Esophagus (tissue), 2 donors: ENCODE measurements around the gene ATP5MC2. TPM values are rescaled to one million over a fixed set of nuclear protein-coding genes. Genes with fewer than 3 reads are reported as not detected.
"Not testable (repeated sequence)": the region's sequence is repeated elsewhere in the genome, so short reads cannot be mapped to it uniquely, and the experiment has no call there.

Experiments
- H3K27ac ChIP-seq, 2 donors: one replicate each; pipeline ENCODE4 v1.5.1; 2013; ENCODE audit warnings: low read depth in 2 of 2, mild to moderate bottlenecking in 2 of 2, inconsistent platforms in 1 of 2, low read length in 1 of 2, moderate library complexity in 1 of 2
- H3K27me3 ChIP-seq, 2 donors: one replicate each; pipeline ENCODE4 v1.6.1; 2013; ENCODE audit warnings: low read length in 2 of 2, control low read depth in 1 of 2, mild to moderate bottlenecking in 1 of 2; ENCODE audit not compliant: insufficient read depth in 2 of 2, control insufficient read depth in 1 of 2
- H3K36me3 ChIP-seq, 2 donors: one replicate each; pipeline ENCODE4 v1.6.1; 2013; ENCODE audit warnings: low read length in 1 of 2; ENCODE audit not compliant: control insufficient read depth in 2 of 2, insufficient read depth in 2 of 2
- H3K4me1 ChIP-seq, 2 donors: one replicate each; pipeline ENCODE4 v1.6.1; 2013; ENCODE audit warnings: low read length in 1 of 2; ENCODE audit not compliant: control insufficient read depth in 2 of 2, insufficient read depth in 2 of 2
- H3K4me3 ChIP-seq, 2 donors: one replicate each; pipeline ENCODE4 v1.5.1; 2013; ENCODE audit warnings: low read length in 2 of 2, mild to moderate bottlenecking in 2 of 2, low read depth in 1 of 2, moderate library complexity in 1 of 2
- H3K9me3 ChIP-seq, 2 donors: one replicate each; pipeline ENCODE4 v1.6.1; 2013; ENCODE audit warnings: mild to moderate bottlenecking in 2 of 2, low read depth in 1 of 2, low read length in 1 of 2, moderate library complexity in 1 of 2; ENCODE audit not compliant: control insufficient read depth in 2 of 2, insufficient read depth in 1 of 2
- WGBS, 2 donors: extraction: QIAGEN DNeasy Blood & Tissue Kit; methylation state at CpG; one replicate each; pipeline ENCODE4 v1.1.7; 2013; 5-methylcytosine and 5-hydroxymethylcytosine counted together
- polyA plus RNA-seq, 2 donors: library from polyadenylated mRNA; stranded (reverse); fragments of 200-250 nt; gene quantifications; one replicate each; pipeline ENCODE4 v1.2.3, GENCODE V29; 2013
- donor health status: healthy with polysubstance abuse.
- donor health status: Bipolar disorder and iron deficiency.

The ATP5MC2 gene
- polyA plus RNA-seq: 100 to 1,000 TPM; 334 to 466 TPM

- no peaks in the 10 kb centered on the region for H3K9me3 ChIP-seq
- WGBS, 2 donors: 0 to 1% methylated on average over 61 of the region's 61 CpGs
- peak within 1 kb of the TSS; percentile 61 to 91 for H3K4me3 ChIP-seq
- peaks cover 2 to 5% of the 10 kb centered on the region in 2 donors for H3K4me1 ChIP-seq
- peaks cover 0 to 2% of the 10 kb centered on the region in 2 donors for H3K36me3 ChIP-seq
- H3K27me3 ChIP-seq: no peaks in the 10 kb centered on the region
- H3K27ac ChIP-seq: peak within 1 kb of the TSS; percentile 92
Observed at GRCh38 chr12:53675701-53676607, at the start of gene ATP5MC2. Gene ATP5MC2 (minus strand): TSS chr12:53676083. CDS start chr12:53672614, 3,469 bp downstream.

- no peaks in the 10 kb centered on the region for H3K9me3 ChIP-seq
- no peak overlapping the region for H3K27ac ChIP-seq
- WGBS, 2 donors: 85 to 86% methylated on average over 3 of the region's 3 CpGs
- no peak overlapping the region for H3K4me3 ChIP-seq
- H3K36me3 ChIP-seq: peaks cover 12 to 27% of the 10 kb centered on the region in 2 donors
- peaks cover 4 to 14% of the 10 kb centered on the region in 2 donors for H3K4me1 ChIP-seq
- no peaks in the 10 kb centered on the region for H3K27me3 ChIP-seq
Observed at GRCh38 chr12:53722450-53723041, 46.7 kb upstream of the ATP5MC2 start.

GRCh38 chr12:53720946-53721345 is 45.1 kb upstream of the ATP5MC2 start:
- Histone ChIP-seq H3K27me3 (no peaks in the 10 kb centered on the region), H3K27ac (no peak overlapping the region), H3K9me3 (no peaks in the 10 kb centered on the region), H3K36me3 (peaks cover 20 to 35% of the 10 kb centered on the region in 2 donors), H3K4me1 (peaks cover 4 to 10% of the 10 kb centered on the region in 2 donors), H3K4me3 (no peak overlapping the region)
- 84 to 85% methylated on average over 1 of the region's 1 CpG for WGBS, 2 donors

GRCh38 chr12:53719649-53720048 is 43.8 kb upstream of the ATP5MC2 start:
- no peak overlapping the region for H3K4me3 ChIP-seq
- H3K27me3 ChIP-seq: no peaks in the 10 kb centered on the region
- no peaks in the 10 kb centered on the region for H3K4me1 ChIP-seq
- no peak overlapping the region for H3K27ac ChIP-seq
- WGBS, 2 donors: 69 to 75% methylated on average over 2 of the region's 2 CpGs
- no peaks in the 10 kb centered on the region for H3K9me3 ChIP-seq
- H3K36me3 ChIP-seq: peaks cover 29 to 44% of the 10 kb centered on the region in 2 donors

GRCh38 chr12:53718567-53718966 is 42.7 kb upstream of the ATP5MC2 start:
- 88 to 90% methylated on average over 6 of the region's 6 CpGs for WGBS, 2 donors
- H3K27ac ChIP-seq, H3K27me3 ChIP-seq, H3K4me1 ChIP-seq, H3K4me3 ChIP-seq, H3K9me3 ChIP-seq: not testable (repeated sequence)
- H3K36me3 ChIP-seq: peaks cover 32 to 51% of the 10 kb centered on the region in 2 donors

DNA sequence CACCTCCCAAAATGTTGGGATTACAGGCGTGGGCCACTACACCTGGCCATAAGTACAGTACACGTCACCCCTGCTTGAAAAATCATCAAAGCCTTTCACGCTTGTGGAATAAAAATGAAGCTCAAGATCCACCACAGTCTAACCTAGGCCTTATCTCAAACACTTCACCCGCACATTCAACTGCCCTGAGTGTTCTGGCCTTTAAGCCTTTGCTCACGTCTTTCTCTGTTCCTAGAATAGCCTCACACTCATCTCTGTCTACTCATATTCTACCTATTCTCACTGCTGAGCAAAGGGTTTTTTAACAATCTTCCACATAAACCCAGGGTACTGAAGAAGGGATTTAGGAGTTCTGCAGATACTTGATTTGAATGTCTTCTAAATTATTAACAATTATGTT is 41.4 kb upstream of the ATP5MC2 start:
- 91 to 93% methylated on average over 5 of the region's 5 CpGs for WGBS, 2 donors
- Histone ChIP-seq H3K27me3 (no peaks in the 10 kb centered on the region), H3K36me3 (peaks cover 38 to 56% of the 10 kb centered on the region in 2 donors), H3K9me3 (no peaks in the 10 kb centered on the region), H3K27ac (no peak overlapping the region), H3K4me1 (no peaks in the 10 kb centered on the region), H3K4me3 (no peak overlapping the region)

DNA sequence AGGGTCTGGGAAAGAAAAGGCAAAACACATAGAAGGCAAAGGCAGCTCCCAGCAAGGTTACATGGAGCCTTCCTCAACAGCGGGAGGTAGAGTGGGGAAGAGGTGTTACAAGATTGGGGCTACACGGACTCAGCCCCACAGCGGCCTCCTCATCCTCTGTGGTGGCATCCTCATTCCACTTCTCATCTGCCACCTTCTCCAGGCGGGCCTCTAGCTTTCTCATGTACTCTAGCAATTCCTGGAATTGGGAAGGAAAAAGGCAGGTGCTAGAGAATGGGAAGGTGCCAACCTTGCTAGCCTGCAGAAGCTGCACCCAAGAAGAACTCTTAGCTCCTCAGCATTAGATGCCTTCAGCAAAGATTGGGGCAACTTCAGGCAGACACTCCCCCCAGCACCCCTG is 38.1 kb upstream of the ATP5MC2 start:
- H3K27me3 ChIP-seq: no peaks in the 10 kb centered on the region
- no peak overlapping the region for H3K27ac ChIP-seq
- peaks cover 31 to 47% of the 10 kb centered on the region in 2 donors for H3K36me3 ChIP-seq
- H3K4me1 ChIP-seq: no peaks in the 10 kb centered on the region
- H3K9me3 ChIP-seq: no peaks in the 10 kb centered on the region
- H3K4me3 ChIP-seq: no peak overlapping the region
- 95 to 97% methylated on average over 4 of the region's 4 CpGs for WGBS, 2 donors

- 81 to 82% methylated on average over 9 of the region's 9 CpGs for WGBS, 2 donors
- Histone ChIP-seq H3K4me1 (no peaks in the 10 kb centered on the region), H3K36me3 (peaks cover 31 to 46% of the 10 kb centered on the region in 2 donors), H3K9me3 (no peaks in the 10 kb centered on the region), H3K4me3 (no peak overlapping the region), H3K27me3 (no peaks in the 10 kb centered on the region), H3K27ac (no peak overlapping the region)
Observed at GRCh38 chr12:53713516-53713915, 37.6 kb upstream of the ATP5MC2 start.

DNA sequence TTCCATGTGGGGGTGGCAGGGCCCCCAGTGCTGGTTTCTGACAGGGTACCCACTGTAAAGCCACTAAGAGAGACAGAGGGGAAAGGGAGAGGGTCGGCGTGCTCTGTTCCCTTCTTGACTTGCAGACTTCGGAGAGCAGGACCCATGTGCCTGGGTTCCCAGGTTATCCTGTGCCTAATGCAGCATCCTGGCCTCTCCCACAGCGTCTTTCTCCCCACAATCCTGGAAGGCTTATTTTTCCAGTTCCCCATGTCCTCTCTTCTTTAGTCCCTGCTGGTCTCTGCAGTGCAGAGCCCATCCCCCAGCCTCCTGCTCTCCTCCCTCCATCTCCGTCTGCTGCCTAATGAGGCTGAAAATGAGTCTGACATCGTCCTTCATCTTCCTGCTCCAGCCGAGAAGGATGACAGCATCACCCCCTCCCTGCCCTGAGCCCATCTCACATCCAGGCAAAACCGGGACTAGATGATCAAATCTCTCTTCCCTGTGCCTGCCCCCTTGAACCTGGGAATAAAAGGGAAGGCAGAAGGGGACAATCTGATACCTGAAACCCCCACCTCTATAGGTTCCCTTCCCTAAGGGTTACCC is 36.3 kb upstream of the ATP5MC2 start:
- 75 to 83% methylated on average over 8 of the region's 8 CpGs for WGBS, 2 donors
- H3K27ac ChIP-seq: no peak overlapping the region
- no peaks in the 10 kb centered on the region for H3K9me3 ChIP-seq
- H3K4me1 ChIP-seq: no peaks in the 10 kb centered on the region
- no peaks in the 10 kb centered on the region for H3K27me3 ChIP-seq
- no peak overlapping the region for H3K4me3 ChIP-seq
- peaks cover 31 to 44% of the 10 kb centered on the region in 2 donors for H3K36me3 ChIP-seq
